ENCODE measurements around the gene NELFB.

Gene NELFB

GRCh38 chr9:137245450-137246421, 9.4 kb upstream of the NELFB start:
- DNase-seq: no peak

DNA sequence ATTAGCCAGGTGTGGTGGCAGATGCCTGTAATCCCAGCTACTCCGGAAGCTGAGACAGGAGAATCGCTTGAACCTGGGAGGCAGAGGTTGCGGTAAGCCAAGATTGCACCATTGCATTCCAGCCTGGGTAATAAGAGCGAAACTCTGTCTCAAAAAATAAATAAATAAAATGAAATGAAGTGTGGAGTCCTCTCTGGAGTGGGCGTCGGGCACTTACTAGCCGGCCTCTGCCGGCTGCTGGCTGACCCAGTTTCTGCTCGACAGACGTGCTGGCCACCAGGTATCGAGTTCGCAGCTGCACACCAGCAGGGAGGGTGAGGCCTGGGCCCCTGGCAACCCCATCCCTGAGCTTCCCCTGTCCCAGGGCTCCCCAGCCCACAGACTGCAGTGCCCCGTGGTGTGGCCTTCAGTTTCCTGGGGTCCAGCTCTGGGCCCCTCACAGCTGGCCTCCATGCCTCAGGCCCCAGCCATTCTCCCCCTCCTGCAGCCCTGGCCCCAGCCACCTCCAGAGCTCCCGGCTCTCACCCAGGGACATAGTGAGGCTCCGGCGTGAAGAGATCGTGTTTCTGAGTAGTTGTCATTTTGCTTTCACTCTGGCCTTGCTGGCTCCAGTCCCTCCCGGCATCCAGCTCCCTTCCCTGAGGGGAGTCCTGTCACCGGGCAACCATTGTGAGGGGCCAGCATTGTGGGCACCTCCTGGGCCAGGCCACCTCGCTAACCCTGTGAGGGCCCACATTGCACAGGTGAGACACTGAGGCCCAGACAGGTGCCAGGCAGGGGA, 7.8 kb upstream of the NELFB start:
- no peak for DNase-seq

- DNase-seq: no peak
These were observed 7.3 kb upstream of the NELFB start for GRCh38 chr9:137247916-137248175.

- no peak for DNase-seq
These were observed 4.6 kb upstream of the NELFB start for GRCh38 chr9:137250329-137251193.

DNA sequence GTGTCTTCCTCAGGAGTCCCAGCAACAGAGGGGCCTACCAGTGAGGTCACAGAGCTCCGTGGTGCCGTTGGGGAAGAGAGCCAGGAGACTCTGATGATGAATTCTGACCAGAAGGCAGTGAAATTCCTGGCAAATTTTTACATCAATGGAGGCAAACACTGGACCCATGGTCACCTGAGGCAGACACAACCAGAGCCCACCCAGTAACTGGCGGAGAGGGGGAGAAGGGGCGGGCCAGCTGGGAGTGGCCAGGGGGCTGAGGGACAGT, 4.0 kb upstream of the NELFB start, which contains the start of gene STPG3:
TSS of gene STPG3 (plus strand) at position 93 of the 268 bp plus-strand sequence. CDS start at position 94, 1 bp downstream.
- no peak for DNase-seq

DNA sequence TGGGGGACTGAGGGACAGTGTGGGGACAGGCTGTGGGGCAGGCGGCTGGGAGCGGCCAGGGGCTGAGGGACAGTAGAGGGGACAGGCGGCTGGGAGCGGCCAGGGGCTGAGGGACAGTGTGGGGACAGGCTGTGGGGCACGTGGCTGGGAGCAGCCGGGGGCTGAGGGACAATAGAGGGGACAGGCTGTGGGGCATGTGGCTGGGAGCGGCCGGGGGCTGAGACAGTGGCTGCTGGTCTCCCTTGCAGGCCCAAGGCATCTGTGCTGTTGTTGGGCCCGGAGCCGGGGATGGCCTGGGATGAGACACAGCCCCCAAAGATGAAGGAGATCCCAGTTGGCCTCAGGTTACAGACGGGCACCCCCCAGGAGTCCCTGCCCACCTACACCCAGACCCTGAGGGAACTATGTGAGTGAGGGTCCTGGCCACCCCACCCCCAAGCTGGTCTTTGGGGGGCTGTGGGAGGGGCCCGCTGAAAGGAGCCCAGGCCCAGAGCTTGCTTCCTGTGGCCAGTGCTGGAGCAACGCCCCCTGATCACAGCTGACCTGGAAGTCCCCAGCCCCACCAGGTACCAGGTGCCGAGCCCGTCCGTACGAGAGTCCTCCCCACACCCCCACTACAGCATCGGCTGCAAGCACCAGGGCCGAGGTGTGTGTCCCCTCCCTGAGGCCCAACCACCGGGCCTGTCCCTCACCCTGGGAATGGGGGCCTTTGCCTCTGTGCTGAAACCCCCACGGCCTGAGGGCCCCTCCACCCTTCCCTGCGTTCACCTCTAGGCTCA, 3.4 kb upstream of the NELFB start:
- DNase-seq: no peak

DNA sequence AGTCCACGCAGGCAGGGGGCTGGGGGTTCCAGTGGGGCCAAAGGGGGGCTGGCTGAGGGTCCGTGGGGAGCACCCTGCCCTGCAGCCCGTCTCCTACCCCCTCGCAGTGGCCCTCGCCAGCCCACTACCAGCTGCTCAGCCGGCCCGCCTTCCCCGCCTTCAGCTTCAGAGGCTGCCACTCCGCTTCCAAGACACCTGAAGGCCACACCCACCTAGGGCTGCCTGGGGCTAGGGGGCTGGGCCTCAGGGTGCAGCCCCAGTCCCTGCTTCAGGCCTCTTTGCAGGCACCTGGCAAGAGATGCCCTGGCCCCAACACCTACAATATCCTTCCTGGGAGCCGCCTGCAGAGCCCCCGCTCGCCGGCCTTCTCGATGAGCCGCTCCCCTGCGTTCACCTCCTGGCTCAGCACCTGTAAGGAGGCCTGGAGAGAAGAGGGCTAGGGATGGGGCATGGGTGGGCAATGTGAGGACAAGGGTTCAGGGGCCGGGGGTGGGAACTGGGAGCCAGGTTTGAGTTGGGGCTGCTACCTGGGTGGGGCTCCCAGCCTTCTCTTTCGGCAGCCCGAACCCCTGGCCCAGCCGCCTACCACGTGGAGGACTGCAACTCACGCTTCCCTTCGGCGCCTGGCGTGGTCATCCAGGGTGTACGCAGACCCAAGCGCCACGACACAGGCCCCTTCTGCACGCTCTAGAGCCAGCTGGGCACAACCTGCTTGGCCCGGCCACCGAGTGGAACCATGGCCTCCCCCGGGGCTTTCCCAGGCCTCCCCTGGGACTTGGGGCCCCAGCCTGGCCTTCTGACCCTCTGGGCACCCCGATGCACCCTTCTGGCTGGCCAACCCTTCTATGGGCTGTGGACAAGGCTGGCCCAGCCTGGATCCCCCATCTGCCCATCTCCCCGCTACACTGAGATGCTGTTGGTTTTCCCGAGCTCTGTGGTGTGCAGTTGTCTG, 2.3 kb upstream of the NELFB start:
- no peak for DNase-seq

- peak in 1 of 56 donors; percentile 10 for DNase-seq
These were observed 1.2 kb upstream of the NELFB start for GRCh38 chr9:137253717-137254623.

GRCh38 chr9:137255448-137256114, 454 bp downstream of the NELFB start:
- no peak for DNase-seq

- DNase-seq: no peak
These were observed 1.2 kb downstream of the NELFB start for GRCh38 chr9:137256362-137256761.

DNA sequence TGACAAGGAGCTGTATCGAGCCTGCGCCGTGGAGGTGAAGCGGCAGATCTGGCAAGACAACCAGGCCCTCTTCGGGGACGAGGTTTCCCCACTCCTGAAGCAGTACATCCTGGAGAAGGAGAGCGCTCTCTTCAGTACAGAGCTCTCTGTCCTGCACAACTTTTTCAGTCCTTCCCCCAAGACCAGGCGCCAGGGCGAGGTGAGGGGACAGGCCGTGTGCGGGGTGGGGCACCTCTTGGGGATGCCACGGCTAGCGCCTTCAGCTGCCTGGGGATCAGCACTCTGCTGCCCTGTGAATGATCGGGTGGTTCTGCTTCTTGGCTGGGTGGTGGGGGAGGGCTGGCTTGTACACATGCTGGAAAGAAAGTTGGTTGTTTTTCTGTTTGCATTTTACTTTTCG, 1.7 kb downstream of the NELFB start:
- no peak for DNase-seq

DNA sequence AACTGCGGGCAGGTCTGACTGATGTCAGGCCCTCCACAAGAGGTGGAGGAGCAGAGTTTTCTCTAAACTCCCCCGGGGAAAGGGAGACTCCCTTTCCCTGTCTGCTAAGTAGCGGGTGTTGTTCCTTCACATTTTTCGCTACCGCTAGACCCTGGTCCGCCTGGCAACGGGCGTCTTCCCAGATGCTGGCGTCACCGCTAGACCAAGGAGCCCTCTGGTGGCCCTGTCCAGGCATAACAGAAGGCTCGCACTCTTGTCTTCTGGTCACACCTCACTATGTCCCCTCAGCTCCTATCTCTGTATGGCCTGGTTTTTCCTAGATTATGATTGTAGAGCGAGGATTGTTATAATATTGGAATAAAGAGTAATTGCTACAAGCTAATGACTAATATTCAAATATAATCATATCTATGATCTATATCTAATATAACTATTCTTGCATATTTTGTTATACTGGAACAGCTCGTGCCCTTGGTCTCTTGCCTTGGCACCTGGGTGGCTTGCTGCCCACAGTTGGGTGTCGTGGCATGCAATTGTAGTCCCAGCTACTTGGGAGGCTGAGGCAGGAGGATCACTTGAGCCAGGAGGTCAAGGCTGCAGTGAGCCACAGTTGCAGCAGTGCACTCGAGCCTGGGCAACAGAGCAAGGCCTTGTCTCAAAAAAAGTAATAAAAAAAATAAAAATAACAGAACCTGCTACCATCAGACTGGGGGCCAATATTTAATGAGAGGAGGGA, 7.2 kb downstream of the NELFB start:
- peak in 8 of 56 donors; percentile 11 to 41 (median 30) for DNase-seq

GRCh38 chr9:137262909-137263285, 7.8 kb downstream of the NELFB start:
- no peak for DNase-seq

- no peak for DNase-seq
These were observed 8.4 kb downstream of the NELFB start for GRCh38 chr9:137263506-137263905.

- no peak for DNase-seq
These were observed 8.9 kb downstream of the NELFB start for GRCh38 chr9:137264067-137264466.

DNA sequence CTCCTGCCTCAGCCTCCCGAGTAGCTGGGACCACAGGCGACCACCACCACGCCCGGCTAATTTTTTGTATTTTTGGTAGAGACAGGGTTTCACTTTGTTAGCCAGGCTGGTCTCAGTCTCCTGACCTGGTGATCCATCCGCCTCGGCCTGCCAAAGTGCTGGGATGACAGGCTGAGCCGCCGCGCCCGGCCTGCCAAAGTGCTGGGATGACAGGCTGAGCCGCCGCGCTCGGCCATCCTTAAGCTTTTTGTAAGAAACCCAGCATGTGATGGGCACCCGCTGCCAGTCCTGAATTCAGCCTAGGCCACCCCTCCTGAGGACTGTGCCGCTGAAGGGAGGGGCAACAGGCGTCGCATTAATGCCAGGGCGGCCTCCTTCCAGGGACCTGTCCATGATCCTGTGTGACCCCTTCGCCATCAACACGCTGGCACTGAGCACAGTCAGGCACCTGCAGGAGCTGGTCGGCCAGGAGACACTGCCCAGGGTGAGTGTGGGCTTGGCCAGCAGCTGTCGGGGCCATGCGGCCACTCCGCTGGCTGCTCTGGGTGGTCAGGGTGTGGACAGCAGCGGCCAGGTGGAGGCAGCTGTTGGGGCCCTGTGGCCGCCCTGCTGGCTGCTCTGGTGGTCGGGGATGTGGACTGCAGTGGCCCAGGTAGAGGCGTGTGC, 10.5 kb downstream of the NELFB start:
- no peak for DNase-seq

DNA sequence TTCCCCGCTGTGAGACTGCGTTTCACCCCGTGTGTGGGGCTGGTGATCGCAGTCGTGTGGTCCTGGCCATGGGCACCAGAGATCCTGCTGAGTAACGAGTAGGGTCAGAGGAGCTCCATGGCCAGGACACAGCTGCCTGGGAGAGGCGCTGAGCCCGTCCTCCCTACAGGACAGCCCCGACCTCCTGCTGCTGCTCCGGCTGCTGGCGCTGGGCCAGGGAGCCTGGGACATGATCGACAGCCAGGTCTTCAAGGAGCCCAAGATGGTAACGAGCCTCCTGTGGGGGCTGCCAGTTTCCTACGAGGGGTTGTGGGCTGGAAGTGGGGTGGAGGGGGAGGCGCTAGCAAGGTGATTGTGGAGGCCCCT, 11.0 kb downstream of the NELFB start:
- no peak for DNase-seq
